NCI-H82 (cell line): Measurements from ENCODE around the gene AGPAT4.
"Not testable (repeated sequence)": the region's sequence is repeated elsewhere in the genome, so short reads cannot be mapped to it uniquely, and the experiment has no call there.

Source experiments
- DNase-seq: peaks from one replicate; lab custom pipeline; 2025; lab: John Stamatoyannopoulos, UW

AGPAT4 gene

GRCh38 chr6:161273752-161274487 is at the start of gene AGPAT4:
Gene AGPAT4 (minus strand): TSS chr6:161274061. CDS start chr6:161232213, 41,848 bp downstream.
- DNase-seq: peak; percentile 89

GRCh38 chr6:161319231-161319630 is 45.4 kb upstream of the AGPAT4 start:
- DNase-seq: no peak

GRCh38 chr6:161318456-161318855 is 44.6 kb upstream of the AGPAT4 start:
- DNase-seq: no peak

- no peak for DNase-seq
These were observed 42.7 kb upstream of the AGPAT4 start for GRCh38 chr6:161316531-161316930.

- DNase-seq: not testable (repeated sequence)
These were observed 41.5 kb upstream of the AGPAT4 start for GRCh38 chr6:161315246-161315917.

GRCh38 chr6:161314541-161315245 is 40.8 kb upstream of the AGPAT4 start:
- not testable (repeated sequence) for DNase-seq

- no peak for DNase-seq
These were observed 40.2 kb upstream of the AGPAT4 start for GRCh38 chr6:161313940-161314509.

- DNase-seq: not testable (repeated sequence)
These were observed 39.6 kb upstream of the AGPAT4 start for GRCh38 chr6:161313475-161313874.

- DNase-seq: not testable (repeated sequence)
These were observed 35.9 kb upstream of the AGPAT4 start for GRCh38 chr6:161309774-161310173.

GRCh38 chr6:161308075-161308655 is 34.3 kb upstream of the AGPAT4 start:
- DNase-seq: no peak

GRCh38 chr6:161305860-161306259 is 32.0 kb upstream of the AGPAT4 start:
- DNase-seq: no peak

- DNase-seq: no peak
These were observed 29.9 kb upstream of the AGPAT4 start for GRCh38 chr6:161303628-161304340.

- no peak for DNase-seq
These were observed 29.1 kb upstream of the AGPAT4 start for GRCh38 chr6:161302949-161303348.

GRCh38 chr6:161301338-161301737 is 27.5 kb upstream of the AGPAT4 start:
- DNase-seq: no peak

- DNase-seq: no peak
These were observed 27.0 kb upstream of the AGPAT4 start for GRCh38 chr6:161300823-161301222.

- no peak for DNase-seq
These were observed 25.9 kb upstream of the AGPAT4 start for GRCh38 chr6:161299726-161300125.

- no peak for DNase-seq
These were observed 21.9 kb upstream of the AGPAT4 start for GRCh38 chr6:161295784-161296183.

GRCh38 chr6:161292650-161293281 is 18.9 kb upstream of the AGPAT4 start:
- DNase-seq: no peak

GRCh38 chr6:161292145-161292544 is 18.3 kb upstream of the AGPAT4 start:
- DNase-seq: no peak

- no peak for DNase-seq
These were observed 16.9 kb upstream of the AGPAT4 start for GRCh38 chr6:161290751-161291150.

GRCh38 chr6:161284653-161285052 is 10.8 kb upstream of the AGPAT4 start:
- DNase-seq: no peak
